Left colon (tissue), 2 donors: ENCODE data around the gene RSPH9. TPM values are rescaled to one million over a fixed set of nuclear protein-coding genes. Genes with fewer than 3 reads are reported as not detected.
"Not testable (repeated sequence)": the region's sequence is repeated elsewhere in the genome, so short reads cannot be mapped to it uniquely, and the experiment has no call there.

Experiments
- ATAC-seq: fragments of 200-7000 bp; cut with Tn5 transposase; one replicate; pipeline ENCODE4 v1.9.1; 2020; ENCODE audit warnings: mild to moderate bottlenecking, moderate library complexity
- DNase-seq, 2 donors: peaks; one replicate each; pipeline ENCODE4 v3.0.0-alpha.2; 2020
- intact Hi-C, 2 donors: fragments of 100-400 bp; cut with DNase I in 1 of 2; cut with micrococcal nuclease in 1 of 2; formaldehyde crosslinking; loops; one replicate each; pipeline versions ENCODE4 v1.11.2 to v1.14.0; 2022; cut with DNase I, micrococcal nuclease
- total RNA-seq, 2 donors: library from RNA; stranded (reverse); fragmentation: NEBNext Ultra II Directional; extraction: Animal tissue kit (Norgen Biotek cat#: 25700); gene quantifications; one replicate each; pipeline ENCODE4 v1.2.1, GENCODE V29; 2021
- donor health status: DM: no; HTN: no; CAD: no.
- donor health status: DM: yes; HTN: yes; CAD: no.

The RSPH9 gene
- total RNA-seq, 2 donors from 2014 or later, result 0.11 TPM; not detected in 1

- ATAC-seq (peak; percentile 12), DNase-seq (peak; percentile 60 to 81)
- intact Hi-C loops, result no loop called here
Measured at GRCh38 chr6:43627008-43627825, 17.6 kb upstream of the RSPH9 start.

- peak; percentile 2 for ATAC-seq
- DNase-seq, result peak; percentile 65
- intact Hi-C loops, result no loop called here
Measured at GRCh38 chr6:43628393-43629103, 16.3 kb upstream of the RSPH9 start.

GRCh38 chr6:43629104-43629504 lies 15.7 kb upstream of the RSPH9 start, which contains the start of gene GTPBP2:
TSS of gene GTPBP2 (minus strand) at chr6:43629264. CDS start at chr6:43629162, 102 bp downstream.
- peak; percentile 80 for ATAC-seq
- intact Hi-C loops, result no loop called here
- peak; percentile 98 to 99 for DNase-seq

- intact Hi-C loops, result no loop called here
- ATAC-seq (peak; percentile 75), DNase-seq (peak; percentile 96 to 97)
Measured at GRCh38 chr6:43629505-43630300, 15.1 kb upstream of the RSPH9 start.

DNA sequence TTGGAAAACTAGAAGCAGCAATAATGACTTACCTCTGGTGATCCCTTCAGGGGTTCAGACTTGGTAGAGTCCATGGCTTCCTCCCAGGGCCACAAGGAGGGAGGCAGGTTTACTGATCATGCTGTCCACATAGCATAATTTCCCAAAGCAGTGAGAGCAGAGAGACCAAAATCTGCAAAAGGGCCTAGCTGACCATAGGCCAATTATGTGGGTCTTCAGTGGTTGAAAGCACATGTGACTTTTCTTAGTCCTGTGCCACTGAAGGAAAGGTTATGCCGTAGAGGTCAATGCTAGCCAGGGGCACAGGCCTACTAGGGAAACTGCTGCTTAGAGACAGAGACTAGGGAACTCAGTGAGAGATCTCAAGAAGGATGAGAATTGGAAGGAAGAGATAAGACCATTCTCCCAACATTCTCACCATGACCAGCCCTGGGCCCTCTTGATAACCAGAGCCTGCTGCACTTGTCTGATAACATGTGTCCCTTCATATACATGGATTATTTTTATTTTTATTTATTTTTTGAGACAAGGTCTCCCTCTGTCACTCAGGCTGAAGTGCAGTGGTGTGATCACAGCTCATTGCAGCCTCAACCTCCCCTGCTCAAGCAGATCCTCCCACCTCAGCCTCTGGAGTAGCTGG lies 13.7 kb upstream of the RSPH9 start:
- no peak for ATAC-seq
- intact Hi-C loops, result no loop called here
- no peak for DNase-seq

- ATAC-seq, intact Hi-C loops, DNase-seq: not testable (repeated sequence)
Measured at GRCh38 chr6:43633002-43633401, 11.8 kb upstream of the RSPH9 start.

GRCh38 chr6:43634702-43635303 lies 10.0 kb upstream of the RSPH9 start:
- DNase-seq (no peak), ATAC-seq (no peak)
- intact Hi-C loops, result no loop called here

- intact Hi-C loops, result no loop called here
- DNase-seq (peak; percentile 86 to 93), ATAC-seq (peak; percentile 89)
Measured at GRCh38 chr6:43635387-43636307, 9.2 kb upstream of the RSPH9 start, which contains the start of gene MAD2L1BP. TSS of gene MAD2L1BP (plus strand) at chr6:43635840. CDS start at chr6:43635876, 36 bp downstream.

- intact Hi-C loops, result no loop called here
- ATAC-seq (peak; percentile 19), DNase-seq (no peak)
Measured at GRCh38 chr6:43636308-43636659, 8.6 kb upstream of the RSPH9 start.

GRCh38 chr6:43639984-43640800 lies 4.6 kb upstream of the RSPH9 start:
- DNase-seq (no peak), ATAC-seq (no peak)
- intact Hi-C loops, result no loop called here

GRCh38 chr6:43645613-43645964 lies 753 bp downstream of the RSPH9 start:
- no peak for DNase-seq
- ATAC-seq, result no peak
- intact Hi-C loops, result no loop called here

- DNase-seq (no peak), ATAC-seq (no peak)
- intact Hi-C loops, result no loop called here
Measured at GRCh38 chr6:43647613-43648012, 2.8 kb downstream of the RSPH9 start.

DNA sequence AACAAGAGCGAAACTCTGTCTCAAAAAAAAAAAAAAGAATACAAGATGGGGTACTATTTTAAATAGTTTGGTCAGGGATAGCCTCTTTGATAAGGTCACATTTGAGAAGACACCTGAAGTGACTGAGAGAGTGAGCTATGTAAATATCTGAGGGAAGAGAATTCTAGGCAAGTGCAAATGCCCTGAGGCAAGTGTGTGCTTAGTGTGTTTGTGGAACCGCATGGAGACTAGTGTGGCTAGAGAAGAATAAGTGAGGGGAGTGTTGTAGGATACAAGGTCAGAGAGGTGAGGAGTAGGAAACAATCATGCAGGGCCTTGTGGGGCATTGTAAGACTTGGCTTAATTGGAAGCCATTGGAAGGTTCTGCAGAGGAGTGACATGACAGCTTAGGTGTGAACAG lies 3.4 kb downstream of the RSPH9 start:
- DNase-seq, result no peak
- intact Hi-C loops, result no loop called here
- no peak for ATAC-seq

- ATAC-seq, DNase-seq, intact Hi-C loops: not testable (repeated sequence)
Measured at GRCh38 chr6:43652822-43653221, 8.0 kb downstream of the RSPH9 start.

GRCh38 chr6:43657221-43657802 lies 12.5 kb downstream of the RSPH9 start:
- ATAC-seq (no peak), DNase-seq (no peak)
- intact Hi-C loops, result no loop called here

DNA sequence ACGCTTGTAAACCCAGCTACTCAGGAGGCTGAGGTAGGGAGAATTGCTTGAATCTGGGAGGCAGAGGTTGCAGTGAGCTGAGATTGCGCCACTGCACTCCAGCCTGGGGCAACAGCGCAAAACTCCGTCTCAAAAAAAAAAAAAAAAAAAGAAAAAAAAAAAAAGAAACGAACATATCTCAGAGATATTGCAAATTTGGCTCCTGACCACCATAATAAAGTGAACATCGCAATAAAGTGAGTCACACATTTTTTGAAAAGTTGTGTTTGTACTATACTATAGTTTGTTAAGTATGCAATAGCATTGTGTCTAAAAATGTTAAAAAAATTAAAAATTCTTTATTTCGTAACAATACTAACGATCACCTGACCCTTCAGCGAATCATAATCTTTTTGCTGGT lies 13.3 kb downstream of the RSPH9 start:
- no peak for ATAC-seq

More for the DNA sequence above, 13.3 kb downstream of the RSPH9 start:
- intact Hi-C loops, result no loop called here
- DNase-seq, result no peak
